Vagina (tissue), 2 donors: ENCODE data around the gene KRTAP10-12.

Experiments used
- CTCF ChIP-seq, 3 experiments: fragments of 450-650 bp in 2 of 3; fragments of 200-600 bp in 1 of 3; sonication (generic) in 1 of 3; IDR thresholded peaks; one replicate each; pipeline ENCODE4 v1.5.1; 2017 to 2019; ENCODE audit warnings: antibody characterized with exemption in 3 of 3, mild to moderate bottlenecking in 2 of 3, moderate library complexity in 2 of 3
- POLR2A ChIP-seq, 2 donors: fragments of 450-650 bp; IDR thresholded peaks; one replicate each; pipeline ENCODE4 v1.6.1; 2017; ENCODE audit warnings: antibody characterized with exemption in 2 of 2, mild to moderate bottlenecking in 2 of 2, moderate library complexity in 2 of 2

GRCh38 chr21:44686843-44687561 lies 10.0 kb upstream of the KRTAP10-12 start:
- TF ChIP-seq CTCF (IDR thresholded peaks at IDR 0.05) (no peak), POLR2A (IDR thresholded peaks at IDR 0.05) (no peak)
